GM12891 (cell line): ENCODE measurements around the gene SERPINB12.
A peak's percentile ranks its signal among the peaks of the same experiment; 100 is the strongest.

Experiments
- DNase-seq: peaks from one replicate; pipeline ENCODE4 v3.0.0; 2011; ENCODE audit warnings: low spot score; ENCODE audit not compliant: insufficient read length
- FAIRE-seq: peaks from 2 replicates; lab custom pipeline; 2011; peaks lifted over from hg19 to GRCh38; lab: Jason Lieb, UNC
- PAX5 ChIP-seq: IDR thresholded peaks from 2 replicates; pipeline ENCODE4 v1.6.1; 2011; ENCODE audit warnings: low read length, moderate library complexity, mild to moderate bottlenecking; ENCODE audit not compliant: insufficient read depth, severe bottlenecking
- POLR2A ChIP-seq: IDR thresholded peaks from 2 replicates; pipeline ENCODE4 v1.6.1; 2011; ENCODE audit warnings: low read depth, low read length, control low read depth
- POLR2AphosphoS5 ChIP-seq: IDR thresholded peaks from 2 replicates; pipeline ENCODE4 v1.6.1; 2011; ENCODE audit warnings: low read depth, low read length, control low read depth
- POU2F2 ChIP-seq: IDR thresholded peaks from 2 replicates; pipeline ENCODE4 v1.6.1; 2011; ENCODE audit warnings: low read depth, mild to moderate bottlenecking, control low read depth, low read length, moderate library complexity
- SPI1 ChIP-seq: IDR thresholded peaks from 2 replicates; pipeline ENCODE4 v1.6.1; 2011; ENCODE audit warnings: low read depth, low read length, control low read depth
- TAF1 ChIP-seq: IDR thresholded peaks from 2 replicates; pipeline ENCODE4 v1.6.1; 2011; ENCODE audit warnings: low read depth, low read length, control low read depth

The SERPINB12 gene

DNA sequence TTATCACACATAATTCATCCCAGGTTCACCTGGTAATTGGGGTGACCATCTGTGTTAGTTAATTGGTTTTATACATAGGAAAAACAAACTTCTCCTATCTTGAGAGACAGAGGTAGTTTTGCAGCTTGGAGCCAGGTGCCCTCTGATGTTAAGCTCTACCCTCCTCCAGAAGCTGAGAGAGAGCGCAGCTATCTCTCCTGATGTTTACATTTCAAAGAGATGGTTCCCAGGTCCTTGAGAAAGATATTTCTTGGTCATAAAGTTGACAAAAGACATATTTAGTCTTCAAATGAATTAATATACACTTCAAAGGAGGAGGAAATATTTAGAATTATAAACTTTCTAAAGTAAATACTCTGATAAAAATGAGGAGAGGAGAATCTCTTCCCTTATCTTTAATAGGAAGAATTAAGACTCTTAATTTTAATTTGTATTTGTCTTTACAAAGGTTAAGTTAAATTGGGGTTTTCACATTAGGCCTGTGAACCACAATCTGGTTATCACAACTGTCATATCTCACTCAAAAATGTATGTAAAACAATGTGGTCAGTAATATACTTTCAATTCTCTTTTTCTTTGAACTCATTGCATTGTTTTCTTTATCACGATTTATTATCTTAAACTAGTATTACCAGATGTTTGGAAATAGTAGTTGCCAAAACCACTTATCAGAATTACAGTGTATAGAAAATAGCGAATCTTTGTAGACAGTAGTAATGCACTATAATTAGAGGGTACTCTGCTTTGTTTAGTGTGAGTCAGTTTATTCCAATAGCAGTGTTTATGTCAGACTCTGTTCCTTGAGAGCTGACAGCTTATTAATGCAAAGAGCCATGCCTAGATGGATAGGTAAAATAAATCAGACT lies 75.1 kb downstream of the SERPINB12 start:
- DNase-seq (no peak), FAIRE-seq (no peak)
- peak; percentile 65 for TF ChIP-seq SPI1
- TF ChIP-seq TAF1: no peak

DNA sequence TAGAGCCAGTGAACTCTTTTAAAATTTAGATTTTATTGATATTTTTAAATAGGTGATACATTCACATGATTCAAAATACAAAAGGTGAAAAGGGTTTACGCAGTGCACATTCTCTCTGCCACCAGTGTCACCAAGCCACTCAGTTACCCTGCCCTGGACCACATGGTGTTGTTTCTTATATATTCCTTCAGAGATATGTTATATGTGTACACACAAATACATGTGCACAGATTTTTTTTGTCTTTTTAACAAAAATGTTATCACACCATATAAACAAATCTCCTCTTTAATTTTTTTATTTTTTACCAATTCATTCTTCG lies 75.7 kb downstream of the SERPINB12 start:
- no peak for FAIRE-seq
- TF ChIP-seq POU2F2: no peak
- TF ChIP-seq TAF1: no peak
- no peak for TF ChIP-seq POLR2A
- no peak for TF ChIP-seq PAX5
- no peak for TF ChIP-seq SPI1
- no peak for TF ChIP-seq POLR2AphosphoS5

More for the DNA sequence above, 75.7 kb downstream of the SERPINB12 start:
- DNase-seq: no peak
